Measurements from ENCODE around the gene ARL15.

The ARL15 gene

DNA sequence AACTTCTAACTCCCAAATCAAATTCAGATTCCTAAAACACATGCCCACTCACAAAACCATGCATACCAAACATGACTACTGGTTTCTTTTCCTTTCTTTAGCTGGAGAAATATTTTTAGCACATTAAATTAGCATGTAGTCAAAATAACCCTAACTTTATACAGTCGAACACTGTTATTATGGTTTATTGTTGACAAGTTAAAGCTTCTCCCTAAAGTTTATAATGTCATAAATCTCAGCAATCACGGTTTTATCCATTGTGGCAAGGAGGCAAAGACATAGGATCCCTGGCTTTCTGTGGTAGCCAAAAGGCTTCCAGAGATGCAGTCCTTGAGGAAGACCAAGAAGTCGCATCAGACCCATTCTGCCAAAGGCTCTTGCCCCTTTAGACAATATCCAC, 27.5 kb downstream of the ARL15 start:
- DNase-seq: no peak

DNA sequence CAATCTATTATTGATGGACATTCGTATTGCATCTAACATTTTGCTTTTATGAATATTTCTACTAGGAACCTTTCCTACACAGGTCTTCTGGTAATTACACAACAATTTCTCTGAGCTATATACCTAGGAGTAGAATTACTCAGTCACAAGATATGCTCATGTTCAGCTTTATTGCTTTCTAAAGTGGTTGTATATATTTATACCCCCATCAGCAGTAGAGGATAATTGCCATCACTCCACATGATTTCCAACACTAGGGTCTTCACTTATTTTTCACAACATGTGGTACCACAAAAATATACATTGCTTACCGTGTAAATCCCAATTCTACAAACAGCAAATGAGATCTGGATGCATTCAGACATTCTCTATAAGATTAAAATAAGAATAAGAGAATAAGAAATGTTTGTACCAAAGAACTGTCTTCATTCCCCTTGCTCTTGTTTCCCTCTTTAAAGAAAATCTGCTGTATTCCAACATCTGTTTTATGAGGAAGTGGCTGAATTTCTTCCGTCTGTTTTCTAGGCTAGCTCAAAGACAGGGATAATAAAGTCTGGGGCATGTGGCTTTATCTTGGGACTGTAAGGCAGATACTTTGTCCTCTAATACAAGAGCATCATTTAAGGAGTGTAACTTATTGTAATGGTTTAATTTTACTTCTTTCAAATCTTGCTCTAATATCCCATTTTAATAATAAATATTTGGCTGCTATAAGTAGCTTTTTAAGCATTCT, 28.2 kb downstream of the ARL15 start:
- no peak for DNase-seq

DNA sequence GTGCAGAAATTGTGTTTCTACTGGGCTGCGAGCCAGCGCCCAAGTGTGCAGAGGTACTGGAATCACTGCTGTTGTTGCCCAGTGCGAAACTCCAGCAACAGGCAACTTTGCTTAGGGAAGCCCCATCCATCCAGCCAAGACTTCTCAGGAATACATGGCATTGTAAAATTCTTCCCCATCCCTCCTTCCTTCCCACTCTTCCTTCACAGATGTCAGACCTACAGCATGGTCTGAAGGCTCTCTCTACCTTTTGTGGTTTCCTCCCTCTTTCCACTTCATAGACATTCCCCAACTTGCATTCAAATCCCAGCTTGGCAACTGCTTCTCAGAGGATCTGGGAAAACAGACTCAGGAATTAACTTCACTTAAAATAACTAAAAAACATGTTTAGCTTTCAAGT, 30.4 kb downstream of the ARL15 start:
- no peak for DNase-seq

DNA sequence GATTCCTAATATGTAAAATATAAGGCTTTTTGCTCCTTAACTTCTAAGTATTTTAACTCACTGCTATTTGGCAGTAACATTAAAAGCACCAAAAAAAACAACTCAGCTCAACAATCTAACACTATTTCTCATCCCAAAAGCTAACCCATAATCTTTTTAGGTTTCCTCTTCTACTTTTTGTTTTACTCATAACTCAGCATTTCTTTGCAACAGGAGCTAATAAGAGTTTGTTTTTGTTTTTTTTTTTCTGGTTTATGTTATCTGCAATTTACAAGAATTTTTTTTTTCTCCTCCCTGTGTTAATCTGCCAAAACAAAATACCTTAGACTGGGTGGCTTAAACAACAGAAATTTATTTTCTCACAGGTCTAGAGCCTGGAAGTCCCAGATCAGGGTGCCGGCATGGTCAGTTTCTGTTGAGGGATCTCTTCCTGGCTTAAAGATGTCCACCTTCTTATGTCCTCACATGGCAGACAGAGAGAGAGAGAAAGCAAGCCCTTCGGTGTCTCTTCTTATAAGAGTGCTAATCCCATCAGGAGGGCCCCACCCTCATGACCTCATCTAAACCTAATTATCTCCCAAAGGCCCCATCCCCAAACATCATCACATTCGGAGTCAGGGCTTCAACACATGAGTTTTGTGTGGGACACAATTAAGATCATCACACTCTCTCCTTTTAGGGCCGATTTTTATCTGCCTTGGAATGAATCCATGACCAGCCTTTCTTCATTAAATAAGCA, 31.2 kb downstream of the ARL15 start:
- no peak for DNase-seq

DNA sequence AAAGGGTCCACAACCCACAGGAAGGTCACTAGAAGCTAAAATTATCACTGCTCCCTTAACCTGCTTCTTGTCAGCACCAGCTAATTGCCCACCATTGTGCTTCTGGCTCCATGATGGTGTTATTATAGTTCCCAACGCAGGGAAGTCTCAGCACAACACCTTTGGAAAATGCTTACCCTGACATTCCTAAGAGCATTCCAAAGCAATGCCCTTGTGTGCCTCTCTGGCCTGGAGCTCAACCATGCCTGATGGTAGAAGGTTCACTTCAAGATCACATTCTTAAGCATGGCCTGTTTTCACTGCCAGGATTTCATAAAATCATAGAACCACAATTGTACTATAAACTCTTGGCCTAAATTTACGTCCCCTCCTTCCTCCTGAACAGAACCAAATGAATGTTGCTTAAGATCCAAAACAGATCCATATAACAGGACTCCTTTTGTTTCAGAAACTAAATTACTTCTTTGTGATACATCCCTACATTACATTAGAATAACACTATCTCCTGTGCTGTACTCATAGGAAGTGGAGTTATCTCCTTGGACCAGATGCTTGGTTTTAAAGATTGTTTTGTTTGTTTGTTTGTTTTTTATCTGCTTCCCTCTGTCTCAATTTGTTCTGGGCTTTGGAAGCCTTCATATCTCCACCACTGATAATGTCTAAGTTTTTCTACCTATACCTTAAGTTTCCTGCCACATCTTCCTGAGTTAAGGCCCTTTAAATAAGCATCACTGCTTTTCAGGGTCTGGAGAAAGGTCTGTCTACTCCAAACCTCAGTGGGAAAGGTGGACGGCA, 32.1 kb downstream of the ARL15 start:
- no peak for DNase-seq

DNA sequence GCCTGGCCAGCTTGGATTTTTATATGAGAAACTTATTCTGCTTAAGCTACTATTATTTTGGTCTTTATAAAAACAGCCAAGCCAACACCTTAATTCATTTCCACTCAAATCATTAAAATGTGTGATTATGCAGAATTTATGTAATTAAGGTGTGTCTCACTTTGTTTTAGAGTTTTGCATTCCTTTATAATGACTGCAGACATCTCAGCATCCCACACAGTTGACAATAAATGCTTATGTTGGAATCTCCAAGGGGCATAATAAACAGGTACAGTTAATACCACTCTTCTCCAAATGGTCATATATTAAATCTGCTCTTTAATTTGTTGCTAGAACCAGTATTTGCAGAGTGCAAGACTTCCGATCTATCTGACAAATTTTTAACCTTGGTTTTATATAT, 34.3 kb downstream of the ARL15 start:
- DNase-seq: no peak

DNA sequence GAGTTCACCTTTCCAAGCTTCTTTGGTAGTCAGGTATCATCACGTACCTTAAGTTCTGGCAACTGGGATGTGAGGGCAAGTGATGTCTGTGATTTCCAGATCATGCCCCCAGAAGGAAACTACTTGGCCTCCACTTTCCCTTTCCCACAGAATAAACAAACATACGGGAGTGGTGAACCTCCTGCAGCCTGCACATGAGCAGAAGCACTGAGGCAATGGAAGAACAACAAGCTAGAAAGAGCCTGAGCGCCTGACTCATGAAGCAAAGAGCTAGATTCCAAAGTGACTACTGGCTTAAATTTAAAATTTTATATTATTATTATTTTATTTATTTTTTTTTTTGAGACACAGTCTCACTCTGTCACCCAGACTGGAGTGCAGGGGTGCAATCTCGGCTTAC, 35.0 kb downstream of the ARL15 start:
- DNase-seq: no peak

DNA sequence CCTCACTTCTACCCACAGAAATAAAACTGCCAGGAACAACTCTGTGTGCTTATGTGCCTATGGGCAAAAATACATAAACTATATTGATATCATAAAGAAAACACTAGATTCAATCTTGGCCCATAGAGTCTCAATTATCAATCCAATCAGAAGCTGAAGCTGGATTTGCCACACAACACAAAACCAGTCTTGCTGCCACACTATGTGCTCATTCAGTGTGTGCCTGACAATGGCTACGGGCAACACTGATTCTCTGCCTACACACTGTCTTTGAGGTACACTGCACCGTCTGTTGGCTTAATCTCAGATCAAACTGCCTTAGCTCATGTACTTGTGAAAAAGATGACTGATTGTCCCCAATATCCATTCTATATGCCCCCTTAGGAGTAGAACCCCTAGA, 35.4 kb downstream of the ARL15 start:
- DNase-seq: no peak

DNA sequence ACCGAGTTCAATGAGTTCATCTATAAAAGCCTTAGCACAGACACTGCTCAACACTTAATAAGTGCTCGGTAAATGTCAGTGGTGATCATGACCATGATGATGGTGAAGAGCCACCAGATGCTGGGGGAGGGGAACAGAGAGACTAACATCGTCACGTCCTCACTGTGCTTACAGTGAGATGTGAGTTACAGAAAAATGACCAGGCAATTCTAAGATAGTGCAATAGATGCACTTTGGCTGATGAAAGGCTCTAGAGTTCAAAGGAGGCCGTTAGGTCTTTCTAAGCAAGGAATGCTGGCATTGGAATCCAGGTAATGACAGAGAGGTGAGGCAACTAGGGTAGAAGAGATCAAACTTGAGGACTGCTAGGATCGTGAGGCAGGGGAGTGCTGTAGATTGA, 36.7 kb downstream of the ARL15 start:
- no peak for DNase-seq

DNA sequence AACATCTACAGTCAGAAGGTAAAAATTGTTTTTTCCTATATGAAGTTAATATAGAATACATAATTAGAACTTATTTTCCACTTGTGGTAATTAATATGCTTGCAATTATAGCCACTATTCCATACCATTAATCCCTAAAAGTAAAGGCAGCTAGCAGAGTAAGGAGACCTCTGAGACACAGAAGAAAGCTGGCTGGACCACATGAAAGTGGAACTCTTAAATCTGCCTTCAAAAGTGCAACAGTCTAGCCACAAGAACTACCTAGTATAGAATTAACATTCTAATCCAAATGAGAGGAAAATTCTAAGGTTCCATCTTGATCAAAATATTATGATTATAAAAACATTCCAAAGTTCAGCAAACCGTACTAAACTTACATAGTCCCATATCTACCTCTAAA, 37.6 kb downstream of the ARL15 start:
- no peak for DNase-seq

DNA sequence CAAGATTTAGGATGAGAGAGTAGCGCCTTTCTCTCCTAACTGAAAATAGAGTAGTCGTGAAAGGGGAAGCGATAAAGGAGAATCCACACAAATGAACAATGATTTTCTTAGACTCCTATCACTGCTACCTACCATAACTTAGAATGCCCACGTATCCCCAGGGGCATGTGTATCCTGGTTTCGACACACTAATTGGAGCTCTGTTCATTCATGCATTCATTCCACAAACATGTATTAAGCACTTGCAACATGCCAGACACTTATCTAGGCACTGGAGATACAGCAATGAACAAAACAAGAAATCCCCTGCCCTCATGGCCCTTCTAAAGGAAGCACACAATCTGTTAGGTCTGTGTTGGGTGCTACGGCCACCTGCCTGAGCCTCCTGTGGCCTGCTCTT, 40.0 kb downstream of the ARL15 start:
- no peak for DNase-seq

DNA sequence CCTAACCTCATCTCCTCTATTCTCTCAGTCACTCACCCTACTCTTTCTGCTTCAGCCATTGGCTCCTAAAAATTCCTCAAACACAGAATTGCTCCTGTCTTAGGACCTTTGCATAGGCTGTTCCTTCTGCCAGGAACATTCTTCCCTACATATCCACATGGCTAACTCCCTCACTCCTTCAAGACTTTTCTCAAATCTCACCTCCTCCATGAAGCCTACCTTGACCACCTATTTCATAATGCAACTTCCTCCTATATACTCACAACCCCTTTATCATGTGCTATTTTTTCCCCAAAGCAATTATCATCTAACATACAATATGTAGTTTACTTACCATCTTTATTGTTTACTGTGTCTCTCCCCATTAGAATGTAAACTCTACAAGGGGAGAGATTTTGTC, 45.8 kb downstream of the ARL15 start:
- DNase-seq: no peak

DNA sequence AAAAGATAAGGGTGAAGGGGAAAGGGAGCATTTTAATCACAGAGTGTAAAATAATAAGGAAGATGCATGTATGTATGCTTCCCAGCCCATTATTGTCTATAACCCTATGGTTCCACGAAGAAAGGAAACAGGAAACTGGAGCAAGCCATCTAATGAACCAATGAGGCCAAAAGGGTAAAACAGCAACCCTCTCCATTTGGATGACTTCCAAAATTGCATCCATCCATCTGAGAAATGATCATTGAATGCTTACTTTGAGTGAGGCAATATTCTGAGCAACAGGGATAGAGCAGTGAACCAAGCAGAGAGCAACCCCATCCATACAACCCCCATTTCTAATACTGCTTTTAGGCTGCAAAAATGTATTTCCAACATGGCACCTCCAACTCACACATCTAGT, 46.9 kb downstream of the ARL15 start:
- DNase-seq: no peak

DNA sequence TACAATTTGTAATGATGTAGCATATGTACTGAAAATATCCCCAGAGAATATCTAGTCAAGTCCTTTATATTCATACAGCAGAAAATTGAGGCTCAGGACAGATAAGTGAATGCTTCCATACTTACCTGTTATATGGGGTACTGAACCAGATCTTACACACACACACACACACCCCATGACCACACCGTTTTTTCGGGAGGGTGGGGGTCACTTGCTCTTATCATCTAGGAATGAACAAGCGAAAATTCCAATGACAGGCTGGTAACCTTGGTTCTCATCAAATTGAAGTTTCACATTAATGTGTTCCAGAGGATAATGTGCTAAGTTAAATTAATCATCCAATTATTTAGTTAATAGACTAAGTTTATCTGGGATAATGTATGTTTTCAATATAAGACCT, 48.8 kb downstream of the ARL15 start:
- DNase-seq: no peak

DNA sequence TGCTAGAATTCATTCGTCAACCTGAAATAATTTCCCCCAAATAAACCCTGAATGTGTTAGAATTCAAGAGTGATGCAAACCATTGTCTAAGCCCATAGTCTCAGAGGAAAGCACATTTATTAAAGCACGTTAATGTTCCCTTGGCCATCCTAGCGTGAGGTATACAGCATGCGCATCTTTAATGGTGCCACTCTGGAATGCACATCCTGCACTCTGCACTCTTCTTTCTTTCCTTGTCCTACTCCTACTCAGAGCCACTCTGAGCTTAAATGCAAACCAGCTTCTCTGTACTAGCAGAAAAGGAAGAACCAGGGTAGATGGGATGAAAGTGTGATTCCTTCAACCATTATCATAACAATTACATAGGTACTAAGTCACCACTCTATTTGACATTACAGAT, 50.4 kb downstream of the ARL15 start:
- DNase-seq: no peak

DNA sequence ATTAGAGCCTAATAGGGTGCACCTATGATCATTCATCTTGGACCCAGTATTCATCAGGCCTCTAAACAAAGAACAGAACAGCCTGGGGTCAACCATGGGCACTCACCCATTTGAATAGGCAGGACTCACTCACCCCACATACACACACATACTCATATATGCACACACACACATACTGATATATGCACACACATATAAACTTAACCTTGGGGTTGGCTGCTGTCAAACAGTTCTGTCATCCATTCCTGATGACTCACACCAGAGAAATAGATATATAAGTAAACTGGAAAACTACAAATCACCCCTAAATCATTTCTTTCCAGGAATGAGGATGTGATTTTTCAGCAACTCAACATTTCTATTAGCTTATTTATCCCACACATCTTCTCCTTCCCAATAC, 51.3 kb downstream of the ARL15 start:
- DNase-seq: no peak

DNA sequence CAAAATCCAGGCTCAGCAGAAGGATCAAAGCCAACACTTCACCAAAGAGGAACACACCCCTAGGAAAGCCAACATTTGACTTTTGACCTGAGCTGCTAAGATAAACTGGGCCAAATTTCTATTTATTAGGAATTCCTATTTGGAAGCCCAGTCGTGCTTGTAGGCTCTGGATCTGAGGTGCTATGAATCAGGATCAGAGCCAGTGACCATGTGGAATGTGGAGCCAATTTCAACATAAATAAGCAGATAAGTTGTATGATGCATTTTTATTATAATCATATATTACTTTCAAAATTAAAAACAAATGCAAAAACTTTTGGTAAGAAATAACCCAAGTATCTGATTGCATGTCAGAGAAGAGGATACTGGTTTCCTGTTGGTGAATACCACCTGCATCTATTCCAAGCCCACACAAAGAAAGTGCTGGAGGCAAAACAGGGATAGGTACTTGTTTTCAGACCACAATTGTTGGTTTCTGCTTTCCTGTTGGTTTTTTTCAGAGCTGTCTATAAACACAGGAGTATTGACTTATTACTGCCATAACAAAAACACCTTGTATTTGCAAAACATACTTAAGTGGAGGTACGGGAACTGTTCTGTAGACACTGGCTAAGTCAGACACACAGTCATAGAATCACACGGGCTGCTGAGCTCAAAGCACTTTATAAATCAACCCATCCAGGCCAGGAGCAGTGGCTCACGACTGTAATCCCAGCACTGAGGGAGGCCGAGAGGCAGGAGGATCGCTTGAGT, 52.8 kb downstream of the ARL15 start:
- no peak for DNase-seq

DNA sequence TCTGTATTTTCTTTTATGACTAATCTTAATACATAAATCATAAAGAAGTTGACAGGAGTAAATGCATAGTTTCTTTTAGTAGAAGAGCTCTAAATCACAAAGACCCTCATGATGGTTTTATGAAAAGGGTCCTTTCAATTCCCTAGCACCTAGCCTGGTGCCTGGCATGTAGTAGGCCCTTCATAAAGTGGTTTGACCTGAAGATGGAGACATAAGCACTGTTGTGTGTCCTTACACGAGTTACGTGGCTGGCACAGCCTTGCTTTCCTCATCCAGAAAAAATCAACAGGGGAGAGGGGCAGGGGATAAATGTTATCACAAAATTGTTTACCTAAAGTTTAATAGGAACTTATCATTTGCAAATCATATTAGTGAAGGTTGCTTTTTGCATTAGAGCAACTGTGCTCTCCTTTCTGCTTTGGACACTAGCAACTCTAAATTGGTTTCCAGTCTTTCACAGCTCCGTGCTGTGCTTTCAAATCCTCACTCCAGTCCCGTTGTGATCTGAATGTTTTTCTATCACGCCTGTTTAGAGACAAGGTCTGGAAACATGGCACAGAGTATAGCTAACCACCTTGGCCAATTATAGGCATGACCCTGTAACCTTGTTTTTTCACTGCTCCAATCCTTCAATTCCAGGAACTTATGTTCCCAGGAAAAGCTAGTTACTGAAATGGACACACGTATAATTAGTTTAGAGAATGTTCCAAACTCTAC, 55.7 kb downstream of the ARL15 start:
- DNase-seq: no peak

DNA sequence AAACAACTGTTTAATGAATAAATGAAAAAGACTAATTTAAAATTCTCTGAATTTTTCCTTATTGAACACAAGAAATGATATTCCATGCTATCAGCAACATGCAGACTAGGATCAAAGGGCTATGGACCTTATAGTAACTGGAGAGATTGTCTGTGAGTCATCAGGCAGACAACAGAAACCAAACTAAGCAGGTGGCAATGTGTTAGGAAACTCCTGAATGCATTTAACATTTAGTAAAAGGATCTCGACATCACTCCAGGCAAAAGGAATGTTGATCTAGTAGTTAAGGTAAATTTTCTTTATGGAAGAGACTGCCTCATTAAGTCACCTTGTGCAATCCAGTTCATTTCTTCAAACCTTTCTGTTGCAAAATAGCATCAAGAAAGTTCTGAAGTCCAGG, 58.4 kb downstream of the ARL15 start:
- DNase-seq: no peak

DNA sequence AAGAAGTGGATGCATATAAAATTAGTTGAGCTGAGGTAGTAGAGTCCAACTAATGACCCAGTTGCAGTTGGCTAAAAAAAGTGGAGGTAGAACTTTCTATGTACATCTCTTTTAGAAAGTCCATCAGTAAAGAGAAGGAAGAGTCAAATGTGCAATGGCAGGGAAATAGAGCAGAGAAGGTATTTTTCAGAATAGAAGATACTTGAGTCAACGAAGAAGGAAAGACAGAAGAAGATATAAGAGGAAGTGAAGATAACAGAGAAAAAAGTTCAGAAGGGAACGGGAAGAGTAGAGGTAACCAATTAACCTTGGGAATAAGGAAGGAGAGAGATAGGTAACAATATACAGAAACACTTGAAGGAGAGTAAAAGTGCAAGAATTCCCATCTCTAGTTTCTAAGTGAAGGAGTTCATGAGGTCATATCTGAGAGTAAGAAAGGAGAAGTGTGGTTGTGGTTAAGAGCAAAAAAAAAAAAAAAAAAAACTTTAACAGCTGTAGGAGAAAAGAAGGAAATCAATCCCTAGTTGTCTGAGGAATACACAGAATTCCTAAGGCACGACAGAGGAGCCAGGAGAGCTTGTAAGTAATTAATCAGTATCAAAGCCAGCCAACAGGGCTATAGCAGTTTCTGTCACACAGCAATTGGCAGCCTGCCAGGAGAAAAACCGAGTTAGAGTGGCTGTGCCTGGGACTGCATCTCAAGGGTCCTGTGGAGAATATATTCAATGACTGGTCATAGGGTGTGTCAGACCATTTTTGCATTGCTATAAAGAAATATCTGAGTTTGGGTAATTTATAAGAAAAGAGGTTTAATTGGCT, 61.0 kb downstream of the ARL15 start:
- DNase-seq: peak; percentile 3 to 6

DNA sequence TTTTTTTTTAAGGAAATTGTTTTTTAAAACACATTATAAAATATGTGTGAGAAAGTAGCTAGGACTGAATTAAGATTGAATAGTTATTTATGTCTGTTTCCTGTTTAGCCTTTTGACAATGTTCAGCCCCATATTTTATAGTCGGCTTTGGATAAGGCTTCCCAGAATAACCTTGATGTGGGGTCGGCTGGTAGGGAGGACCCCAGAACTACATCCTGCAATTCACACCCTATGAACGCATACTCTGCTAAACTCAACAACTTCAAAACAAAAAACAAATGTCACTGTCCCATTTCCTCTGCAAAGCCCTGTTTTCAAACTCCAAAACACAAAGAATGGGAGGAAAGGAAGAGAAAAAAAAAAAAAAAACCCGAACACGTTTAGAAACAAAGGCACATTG, 63.1 kb downstream of the ARL15 start:
- DNase-seq: no peak

All from CD4-positive, alpha-beta T cell treated with Interleukin-1 beta for 1 hour (primary cell).